GM11168 (cell line): Measurements from ENCODE around the gene ATP5PF.
"Not testable (repeated sequence)": the region's sequence is repeated elsewhere in the genome, so short reads cannot be mapped to it uniquely, and the experiment has no call there.

Source experiments
- in situ Hi-C: fragments of 300-500 bp; cut with MboI; formaldehyde crosslinking; loops from one replicate; pipeline ENCODE4 v1.12.0; 2022; ENCODE audit warnings: low sequenced_read_pairs; ENCODE audit not compliant: unreplicated experiment

Gene ATP5PF, protein sequence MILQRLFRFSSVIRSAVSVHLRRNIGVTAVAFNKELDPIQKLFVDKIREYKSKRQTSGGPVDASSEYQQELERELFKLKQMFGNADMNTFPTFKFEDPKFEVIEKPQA

GRCh38 chr21:25734904-25735645 lies at the start of gene ATP5PF, which contains the start of gene GABPA:
Gene ATP5PF (minus strand): TSS chr21:25734904. CDS start chr21:25729794, 5,110 bp downstream.
Gene GABPA (plus strand): TSS chr21:25734972. CDS start chr21:25741599, 6,627 bp downstream.
- in situ Hi-C loops: loop anchor here (25.0 kb wide), 1 partner anchor 323 kb away; no protein-coding TSS in a partner anchor

GRCh38 chr21:25778126-25778875 lies 43.6 kb upstream of the ATP5PF start:
- in situ Hi-C loops: not testable (repeated sequence)

DNA sequence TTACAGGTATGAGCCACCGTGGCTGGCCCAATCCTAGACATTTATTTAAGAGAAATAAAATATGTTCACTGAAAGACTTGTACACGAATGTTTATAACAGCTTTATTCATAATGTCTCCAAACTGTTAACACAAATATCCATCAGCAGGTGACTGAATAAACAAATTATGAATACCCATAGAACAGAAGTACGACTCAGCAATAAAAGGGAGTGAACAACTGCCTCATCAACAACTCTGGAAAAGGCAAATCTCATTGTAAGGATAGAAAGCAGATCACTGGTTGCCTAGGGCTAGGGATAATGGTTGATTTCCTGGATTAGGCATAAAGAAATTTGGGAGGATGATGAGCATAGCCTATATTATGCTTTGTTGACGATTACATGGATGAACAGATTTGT lies 41.7 kb upstream of the ATP5PF start:
- in situ Hi-C loops: no loop called here

GRCh38 chr21:25772686-25773085 lies 38.0 kb upstream of the ATP5PF start:
- in situ Hi-C loops: no loop called here

DNA sequence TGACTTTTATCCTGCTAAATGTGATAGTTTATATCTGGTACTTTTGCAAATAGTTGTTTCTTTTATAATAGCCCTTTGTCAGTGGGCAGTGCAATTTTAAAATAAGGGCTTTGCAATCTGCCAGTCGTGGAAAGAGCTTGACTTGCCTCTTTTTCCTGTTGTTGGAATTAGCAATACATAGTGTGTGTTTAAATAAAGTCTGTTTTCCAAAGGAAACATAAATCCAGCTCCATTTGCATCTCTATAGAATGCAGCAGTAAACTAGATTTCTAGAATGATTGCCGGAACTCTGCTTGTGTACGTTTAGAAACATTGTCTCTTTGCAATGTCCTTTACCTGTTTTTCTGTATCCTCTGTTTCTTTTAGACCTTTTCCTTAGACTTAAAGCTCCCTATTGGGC lies 33.2 kb upstream of the ATP5PF start:
- in situ Hi-C loops: no loop called here

DNA sequence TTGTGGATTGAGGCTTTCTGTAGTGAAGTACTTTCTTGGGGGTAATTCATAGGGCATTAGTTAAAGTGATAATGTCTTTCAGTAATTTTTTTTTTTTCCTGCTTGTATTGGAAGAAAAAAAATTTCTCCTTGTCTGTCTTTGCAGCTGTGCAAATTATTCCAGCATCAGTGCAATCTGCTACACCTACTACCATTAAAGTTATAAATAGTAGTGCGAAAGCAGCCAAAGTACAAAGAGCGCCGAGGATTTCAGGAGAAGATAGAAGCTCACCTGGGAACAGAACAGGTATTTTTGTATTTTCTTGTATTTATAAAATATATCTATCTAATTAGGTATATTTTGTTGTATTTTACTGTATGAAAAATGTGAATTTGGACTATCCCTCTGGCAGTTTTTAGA lies 29.4 kb upstream of the ATP5PF start:
- in situ Hi-C loops: no loop called here

- in situ Hi-C loops: no loop called here
Observed at GRCh38 chr21:25760677-25761076, 26.0 kb upstream of the ATP5PF start.

DNA sequence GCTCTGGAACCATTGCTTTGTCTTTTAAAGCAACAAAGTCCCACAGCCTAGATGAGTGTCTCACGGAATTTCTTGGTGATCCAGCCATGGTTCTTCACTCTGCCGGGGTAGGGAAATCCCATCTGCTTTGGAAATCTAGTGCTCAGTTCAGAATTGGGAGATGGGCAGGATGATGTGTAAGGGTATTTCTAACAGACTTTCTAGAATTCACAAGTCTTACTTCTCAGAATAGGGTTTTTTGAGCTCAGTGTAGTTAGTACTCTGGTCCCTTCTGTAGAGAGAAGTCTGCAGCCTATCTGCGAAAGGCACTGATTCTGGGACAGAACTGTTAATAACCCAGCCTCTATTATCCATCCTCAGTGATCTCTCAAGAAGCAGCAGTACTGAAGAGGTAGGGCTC lies 25.4 kb upstream of the ATP5PF start:
- in situ Hi-C loops: no loop called here

- in situ Hi-C loops: no loop called here
Observed at GRCh38 chr21:25759573-25759972, 24.9 kb upstream of the ATP5PF start.

DNA sequence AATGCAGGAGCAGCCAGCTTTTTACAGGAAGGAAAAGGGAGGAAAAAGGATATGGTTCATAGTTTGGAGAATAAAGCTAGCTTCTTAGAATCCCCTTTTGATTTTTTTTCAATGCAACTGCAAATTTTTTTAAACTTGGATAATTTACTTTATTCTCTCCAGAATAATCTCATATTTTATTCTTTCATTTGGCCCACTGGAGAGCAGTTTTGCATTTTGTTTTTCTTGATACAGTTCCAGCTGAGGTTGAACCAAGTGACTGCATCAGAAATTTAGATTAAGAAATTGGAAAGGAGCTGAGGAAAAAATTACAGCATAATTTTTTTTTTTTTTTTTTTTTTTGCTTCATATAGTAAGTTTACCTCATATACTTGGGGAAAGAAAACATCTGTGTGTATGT lies 22.8 kb upstream of the ATP5PF start:
- in situ Hi-C loops: no loop called here

DNA sequence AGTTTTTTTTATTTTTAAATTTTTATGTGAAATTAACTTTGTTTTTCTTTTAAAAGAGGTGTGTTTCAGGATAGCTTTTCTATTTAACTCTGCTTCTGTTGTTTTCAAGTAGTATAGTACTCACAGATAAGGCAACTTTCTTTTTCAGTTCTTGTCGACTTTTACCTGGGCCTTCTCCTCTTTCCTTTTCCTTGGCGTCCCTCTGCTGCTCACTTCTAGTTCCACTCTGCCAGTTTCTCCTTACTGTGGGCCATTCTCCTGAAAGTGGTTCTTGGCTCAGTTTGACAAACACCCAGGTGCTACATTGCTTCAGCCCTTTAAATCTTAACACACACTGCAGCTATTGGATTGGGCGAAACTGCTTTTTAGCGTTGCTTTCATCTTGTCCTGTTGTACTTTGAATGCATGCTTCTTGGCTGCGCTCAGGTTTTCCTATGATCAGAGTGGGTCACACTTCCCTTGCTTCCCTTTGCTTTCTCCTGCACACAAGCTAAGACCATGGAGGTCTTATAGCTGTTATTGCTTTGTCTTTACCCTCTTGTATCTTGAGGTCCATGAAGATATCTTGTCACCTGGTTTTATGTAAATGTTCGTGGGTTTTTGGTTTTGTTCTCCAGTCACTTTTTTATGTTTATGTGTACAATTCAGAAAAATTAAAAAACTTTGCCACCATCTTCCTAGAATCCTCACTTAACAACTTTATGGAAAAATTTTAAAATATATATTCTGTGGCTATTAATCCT lies 21.7 kb upstream of the ATP5PF start:
- in situ Hi-C loops: no loop called here

DNA sequence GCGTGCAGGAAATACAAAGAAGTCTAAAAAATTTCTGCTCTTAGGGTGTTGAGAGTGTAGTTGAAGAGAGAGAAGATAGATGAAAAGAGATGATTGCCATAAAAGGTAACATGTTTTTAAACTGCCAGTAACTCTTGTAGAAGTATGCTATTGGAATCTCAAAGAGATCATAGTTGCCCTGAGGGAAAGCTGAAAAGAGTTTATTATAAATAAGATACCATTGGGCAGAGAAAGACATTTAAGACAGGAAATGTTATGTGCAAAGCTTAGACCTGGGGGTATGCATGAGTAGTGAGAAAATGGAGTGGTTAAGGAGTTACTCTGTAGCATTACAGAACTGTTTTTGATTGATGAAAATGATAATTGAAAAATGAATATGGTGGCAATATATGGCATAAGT lies 17.7 kb upstream of the ATP5PF start:
- in situ Hi-C loops: no loop called here

- in situ Hi-C loops: no loop called here
Observed at GRCh38 chr21:25750085-25750484, 15.4 kb upstream of the ATP5PF start.

DNA sequence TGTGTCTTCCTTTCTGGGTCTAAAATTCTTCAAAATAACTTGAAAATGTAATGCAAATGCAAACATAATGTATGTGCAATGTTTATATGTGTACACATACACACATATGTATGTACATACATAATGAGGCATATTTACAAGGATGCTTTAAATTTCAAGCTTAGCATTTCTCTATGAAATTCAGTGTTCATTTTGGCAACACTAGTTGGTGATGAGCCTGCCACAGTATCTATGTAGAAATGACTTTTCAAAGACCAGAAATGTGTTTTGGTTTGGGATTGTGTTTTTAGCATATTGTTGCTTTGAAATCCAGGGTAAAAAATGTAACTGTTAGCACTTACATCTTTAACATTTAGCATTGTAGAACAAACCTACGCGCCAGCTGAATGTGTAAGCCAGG lies 10.2 kb upstream of the ATP5PF start:
- in situ Hi-C loops: loop anchor here (25.0 kb wide), 1 partner anchor 333 kb away; no protein-coding TSS in a partner anchor

GRCh38 chr21:25742900-25743299 lies 8.2 kb upstream of the ATP5PF start:
- in situ Hi-C loops: loop anchor here (25.0 kb wide), 1 partner anchor 331 kb away; no protein-coding TSS in a partner anchor

- in situ Hi-C loops: loop anchor here (25.0 kb wide), 1 partner anchor 325 kb away; no protein-coding TSS in a partner anchor
Observed at GRCh38 chr21:25737421-25737820, 2.7 kb upstream of the ATP5PF start.

- in situ Hi-C loops: loop anchor here (25.0 kb wide), 1 partner anchor 324 kb away; no protein-coding TSS in a partner anchor
Observed at GRCh38 chr21:25735646-25736597, 1.2 kb upstream of the ATP5PF start.

- in situ Hi-C loops: loop anchor here (25.0 kb wide), 1 partner anchor 322 kb away; no protein-coding TSS in a partner anchor
Observed at GRCh38 chr21:25734654-25734903, 125 bp downstream of the ATP5PF start.
